B cell (primary cell): Measurements from ENCODE around the gene TUBGCP2. TPM values are rescaled to one million over a fixed set of nuclear protein-coding genes. Genes with fewer than 3 reads are reported as not detected.

Experiments used
- ATAC-seq: fragments of 200-7000 bp; cut with Tn5 transposase; one replicate; pipeline ENCODE4 v1.10.0; 2021; ENCODE audit warnings: low read depth, mild to moderate bottlenecking, moderate number of reproducible peaks, moderate library complexity
- CTCF ChIA-PET: fragments of 350-600 bp; sonication (Branson Sonifier 250); formaldehyde crosslinking; loops from one replicate; lab custom pipeline; 2021; ENCODE audit warnings: antibody characterized with exemption, inconsistent platforms; lab: Charles Lee
- POLR2A ChIA-PET: fragments of 350-600 bp; sonication (Branson Sonifier 250); formaldehyde crosslinking; loops from one replicate; lab custom pipeline; 2021; ENCODE audit warnings: antibody characterized with exemption; lab: Charles Lee
- DNase-seq: peaks from one replicate; pipeline ENCODE4 v3.0.0; 2013
- H2AFZ ChIP-seq: 2 replicates; pipeline ENCODE4 v1.6.1; 2012; ENCODE audit warnings: mild to moderate bottlenecking, low read depth, low read length; ENCODE audit not compliant: insufficient read depth, poor library complexity, severe bottlenecking
- H3K27ac ChIP-seq, 2 donors: 1 replicate in 1 of 2; 2 replicates in 1 of 2; pipeline ENCODE4 v1.5.1; 2012 to 2013; ENCODE audit warnings: low read length in 2 of 2, mild to moderate bottlenecking in 2 of 2, moderate library complexity in 1 of 2
- H3K27me3 ChIP-seq, 4 experiments: fragments of 200-600 bp in 1 of 4; sonication (generic) in 1 of 4; replicated peaks in 1 of 4; 1 replicate in 2 of 4; 2 replicates in 2 of 4; pipeline versions ENCODE4 v1.6.1 to v1.7.0; 2013 to 2016; ENCODE audit warnings: low read length in 3 of 4, mild to moderate bottlenecking in 2 of 4, mixed read lengths in 1 of 4, moderate library complexity in 1 of 4; ENCODE audit not compliant: insufficient read depth in 4 of 4, control insufficient read depth in 3 of 4; ENCODE audit errors: control extremely low read depth in 1 of 4
- H3K36me3 ChIP-seq, 2 experiments: replicated peaks in 1 of 2; 1 replicate in 1 of 2; 2 replicates in 1 of 2; pipeline versions ENCODE4 v1.6.1 to v1.7.1; 2013; ENCODE audit warnings: low read length in 1 of 2; ENCODE audit not compliant: insufficient read depth in 2 of 2, control insufficient read depth in 1 of 2; ENCODE audit errors: control extremely low read depth in 1 of 2, extremely low read depth in 1 of 2
- H3K4me1 ChIP-seq, 2 donors: fragments of 200-600 bp in 1 of 2; sonication (generic) in 1 of 2; 1 replicate in 1 of 2; 2 replicates in 1 of 2; pipeline versions ENCODE4 v1.5.1 to v1.6.1; 2013 to 2017; ENCODE audit warnings: low read length in 2 of 2; ENCODE audit not compliant: control insufficient read depth in 2 of 2, insufficient read depth in 2 of 2
- H3K4me2 ChIP-seq: replicated peaks from 2 replicates; pipeline ENCODE3; 2012; ENCODE audit warnings: mild to moderate bottlenecking, low read depth, low read length; ENCODE audit not compliant: poor library complexity, severe bottlenecking
- H3K4me3 ChIP-seq, 5 experiments: fragments of 200-600 bp in 1 of 5; sonication (generic) in 1 of 5; 1 replicate in 3 of 5; 2 replicates in 2 of 5; pipeline versions ENCODE4 v1.5.1 to v1.7.0; 2011 to 2016; ENCODE audit warnings: low read length in 4 of 5, mild to moderate bottlenecking in 4 of 5, low read depth in 2 of 5, control low read depth in 1 of 5, moderate library complexity in 1 of 5; ENCODE audit not compliant: insufficient read depth in 1 of 5; ENCODE audit errors: control extremely low read depth in 1 of 5, extremely low read depth in 1 of 5
- H3K79me2 ChIP-seq: fragments of 200-600 bp; sonication (generic); one replicate; pipeline ENCODE4 v1.6.0; 2016; ENCODE audit warnings: low read length; ENCODE audit not compliant: control insufficient read depth, insufficient read depth
- H3K9ac ChIP-seq: fragments of 200-600 bp; sonication (generic); 2 replicates; pipeline ENCODE4 v1.6.1; 2017; ENCODE audit warnings: mild to moderate bottlenecking, low read length, moderate library complexity
- H3K9me3 ChIP-seq, 3 donors: one replicate each; pipeline versions ENCODE4 v1.6.1 to v1.7.1; 2013; ENCODE audit warnings: low read length in 2 of 3; ENCODE audit not compliant: control insufficient read depth in 2 of 3, insufficient read depth in 1 of 3; ENCODE audit errors: control extremely low read depth in 1 of 3
- H4K20me1 ChIP-seq: 2 replicates; pipeline ENCODE4 v1.6.0; 2012; ENCODE audit warnings: mild to moderate bottlenecking, low read length; ENCODE audit not compliant: insufficient read depth, control insufficient read depth, poor library complexity, severe bottlenecking
- H3K27ac Mint-ChIP-seq: one replicate; pipeline ENCODE4 v1.8.0; 2021; ENCODE audit warnings: mixed read lengths
- H3K27me3 Mint-ChIP-seq: one replicate; pipeline ENCODE4 v1.8.0; 2021; ENCODE audit warnings: mixed read lengths
- H3K4me1 Mint-ChIP-seq: one replicate; pipeline ENCODE4 v1.8.0; 2021; ENCODE audit warnings: mixed read lengths
- H3K4me3 Mint-ChIP-seq: one replicate; pipeline ENCODE4 v1.8.0; 2021; ENCODE audit warnings: mixed read lengths
- H3K9me3 Mint-ChIP-seq: one replicate; pipeline ENCODE4 v1.8.0; 2022; ENCODE audit warnings: mixed read lengths; ENCODE audit not compliant: insufficient read depth
- CTCF ChIP-seq: fragments of 200-600 bp; IDR thresholded peaks from one replicate; pipeline ENCODE4 v1.8.0; 2022; ENCODE audit warnings: antibody characterized with exemption, mild to moderate bottlenecking
- EZH2 ChIP-seq: IDR thresholded peaks from 2 replicates; pipeline ENCODE4 v1.6.1; 2012; ENCODE audit warnings: borderline replicate concordance, low read depth, mild to moderate bottlenecking, moderate library complexity, low read length; ENCODE audit not compliant: insufficient read depth, poor library complexity, severe bottlenecking
- WGBS: methylation state at CpG from one replicate; pipeline ENCODE4 v1.1.5; 2013; ENCODE audit warnings: missing lambda C conversion rate; ENCODE audit not compliant: insufficient coverage; 5-methylcytosine and 5-hydroxymethylcytosine counted together
- intact Hi-C: fragments of 100-400 bp; cut with micrococcal nuclease; formaldehyde crosslinking; loops from one replicate; pipeline ENCODE4 v1.10.0; 2022
- polyA plus RNA-seq: library from polyadenylated mRNA; depleted of rRNA; stranded (reverse); fragments of >200 nt; gene quantifications from 2 replicates; pipeline ENCODE4 v1.2.3, GENCODE V29; 2012
- total RNA-seq, 2 donors: library from RNA; stranded (reverse); fragments of 120-200 nt in 1 of 2; gene quantifications; 1 replicate in 1 of 2; 2 replicates in 1 of 2; pipeline versions ENCODE4 v1.2.3 to v1.2.4, GENCODE V29; 2013 to 2022

Gene TUBGCP2
- total and polyA plus RNA-seq, 2 donors (not counting 1 experiment from before 2014, with no cell fraction given): 50.3 to 90.3 TPM

DNA sequence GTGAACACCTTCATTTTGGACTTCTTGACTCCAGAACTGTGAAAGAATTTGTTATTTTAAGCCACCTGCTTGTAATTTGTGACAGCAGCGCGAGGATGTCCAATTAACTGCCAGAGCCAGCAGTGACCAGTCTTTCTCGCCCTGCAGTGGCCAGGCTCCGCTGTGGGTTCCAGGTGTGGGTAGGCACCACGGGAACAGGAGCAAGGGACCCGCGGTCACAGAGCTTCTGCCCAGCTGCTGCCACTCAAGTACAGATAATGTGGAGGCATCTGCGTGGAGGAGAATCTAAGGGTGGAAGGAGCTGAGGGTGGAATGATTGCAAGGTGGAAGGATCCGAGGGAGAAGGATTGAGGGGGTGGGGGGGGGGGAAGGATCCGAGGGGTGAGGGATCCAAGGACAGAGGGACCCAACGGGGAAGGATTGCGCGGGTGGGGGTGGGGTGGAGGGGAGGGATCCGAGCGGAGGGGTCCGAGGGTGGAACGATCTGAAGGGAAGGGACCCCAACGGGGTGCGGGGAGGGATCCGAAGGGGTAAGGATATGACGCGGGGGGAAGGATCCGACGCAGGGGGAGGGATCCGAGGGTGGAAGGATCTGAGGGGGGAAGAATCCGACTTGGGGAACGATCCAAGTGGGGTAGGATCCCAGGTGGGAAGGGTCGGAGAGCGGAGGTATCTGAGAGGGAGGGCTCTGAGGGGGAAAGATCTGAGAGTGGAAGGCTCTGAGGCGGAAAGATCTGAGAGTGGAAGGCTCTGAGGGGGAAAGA lies 24.4 kb upstream of the TUBGCP2 start:
- no peak overlapping the region for H3K4me2 ChIP-seq

More for the DNA sequence above, 24.4 kb upstream of the TUBGCP2 start:
- H3K27me3 ChIP-seq: peaks cover 0 to 55% (median 33%) of the 10 kb centered on the region in 4 experiments
- no peaks in the 10 kb centered on the region for H3K79me2 ChIP-seq
- H3K4me3 ChIP-seq: no peak overlapping the region
- POLR2A ChIA-PET: no interaction called here
- Mint-ChIP-seq H3K27me3 (peaks cover 22% of the 10 kb centered on the region), H3K27ac (no peak overlapping the region), H3K9me3 (no peaks in the 10 kb centered on the region), H3K4me1 (peaks cover 13% of the 10 kb centered on the region), H3K4me3 (no peak overlapping the region)
- H3K9ac ChIP-seq: no peak overlapping the region
- H3K27ac ChIP-seq: no peak overlapping the region
- peaks cover 44 to 46% of the 10 kb centered on the region in 2 donors for H3K4me1 ChIP-seq
- peaks cover 0 to 21% (median 0%) of the 10 kb centered on the region in 3 donors for H3K9me3 ChIP-seq
- no peaks in the 10 kb centered on the region for H4K20me1 ChIP-seq
- TF ChIP-seq EZH2 (no peak), CTCF (no peak)
- ATAC-seq (no peak), DNase-seq (no peak)
- CTCF ChIA-PET: interaction anchor here (1.0 to 1.1 kb wide), 2 partner anchors 69 to 277 kb away, joined by 3 to 4 read pairs; no protein-coding TSS in a partner anchor
- intact Hi-C loops: no loop called here
- H2AFZ ChIP-seq: no peak overlapping the region
- H3K36me3 ChIP-seq: no peaks in the 10 kb centered on the region
- WGBS: 89% methylated on average over 18 of the region's 30 CpGs
